Fibroblast of villous mesenchyme (primary cell): ENCODE data around the gene DET1. TPM values are rescaled to one million over a fixed set of nuclear protein-coding genes. Genes with fewer than 3 reads are reported as not detected.

Experiments used
- DNase-seq: peaks from one replicate; pipeline ENCODE4 v3.0.0-alpha.2; 2010; ENCODE audit warnings: low read depth
- H3K4me3 ChIP-seq: 2 replicates; pipeline ENCODE4 v1.5.1; 2011; ENCODE audit warnings: low read depth, mild to moderate bottlenecking, low read length
- CTCF ChIP-seq: IDR thresholded peaks from 2 replicates; pipeline ENCODE4 v1.5.1; 2012; ENCODE audit warnings: low read depth, mild to moderate bottlenecking, low read length; ENCODE audit not compliant: insufficient read depth
- total RNA-seq: library from RNA; depleted of rRNA; stranded (reverse); fragments of >200 nt; gene quantifications from 2 replicates; pipeline ENCODE4 v1.2.3, GENCODE V29; 2012

DET1 gene
- total RNA-seq, 1 donor, result 7.8 TPM

- H3K4me3 ChIP-seq, result no peak overlapping the region
- no peak for TF ChIP-seq CTCF
- no peak for DNase-seq
Observed at GRCh38 chr15:88493844-88494243, 52.6 kb downstream of the DET1 start.

GRCh38 chr15:88491158-88491557, 55.3 kb downstream of the DET1 start:
- no peak overlapping the region for H3K4me3 ChIP-seq
- no peak for TF ChIP-seq CTCF
- DNase-seq, result no peak

GRCh38 chr15:88490036-88490435, 56.4 kb downstream of the DET1 start:
- DNase-seq, result no peak
- no peak for TF ChIP-seq CTCF
- H3K4me3 ChIP-seq, result no peak overlapping the region

- no peak for DNase-seq
- H3K4me3 ChIP-seq, result no peak overlapping the region
- no peak for TF ChIP-seq CTCF
Observed at GRCh38 chr15:88489321-88489720, 57.2 kb downstream of the DET1 start.

- no peak for TF ChIP-seq CTCF
- no peak overlapping the region for H3K4me3 ChIP-seq
- DNase-seq, result no peak
Observed at GRCh38 chr15:88487796-88488523, 58.5 kb downstream of the DET1 start.

GRCh38 chr15:88487178-88487795, 59.2 kb downstream of the DET1 start:
- DNase-seq, result no peak
- no peak overlapping the region for H3K4me3 ChIP-seq
- no peak for TF ChIP-seq CTCF
